Mesenchymal stem cell (in vitro differentiated cells and primary cell): Measurements from ENCODE around the gene TSPYL6.

Experiments used
- DNase-seq: peaks from one replicate; pipeline ENCODE4 v3.0.0-alpha.2; 2013
- H2AFZ ChIP-seq: one replicate; pipeline ENCODE4 v1.6.1; 2013; ENCODE audit warnings: low read depth, mild to moderate bottlenecking, control low read depth, inconsistent platforms, low read length, moderate library complexity
- H2AK5ac ChIP-seq: 2 replicates; pipeline ENCODE4 v1.6.1; 2013; ENCODE audit warnings: low read length, moderate library complexity, mild to moderate bottlenecking, inconsistent platforms; ENCODE audit not compliant: severe bottlenecking
- H2BK120ac ChIP-seq: one replicate; pipeline ENCODE4 v1.6.1; 2013; ENCODE audit warnings: low read depth, mild to moderate bottlenecking, inconsistent platforms, low read length, moderate library complexity
- H2BK12ac ChIP-seq, 2 experiments: one replicate each; pipeline ENCODE4 v1.6.1; 2013; ENCODE audit warnings: inconsistent platforms in 2 of 2, low read length in 2 of 2, mild to moderate bottlenecking in 2 of 2, moderate library complexity in 2 of 2, control low read depth in 1 of 2
- H2BK15ac ChIP-seq: one replicate; pipeline ENCODE4 v1.6.1; 2013; ENCODE audit warnings: mild to moderate bottlenecking, low read depth, inconsistent platforms; ENCODE audit not compliant: poor library complexity, severe bottlenecking
- H2BK5ac ChIP-seq: 2 replicates; pipeline ENCODE4 v1.6.1; 2013; ENCODE audit warnings: low read depth, mild to moderate bottlenecking, low read length, control low read depth, inconsistent platforms; ENCODE audit not compliant: poor library complexity, severe bottlenecking
- H3K14ac ChIP-seq, 2 experiments: one replicate each; pipeline ENCODE4 v1.6.1; 2013; ENCODE audit warnings: inconsistent platforms in 2 of 2, low read length in 2 of 2, control low read depth in 1 of 2, mild to moderate bottlenecking in 1 of 2, moderate library complexity in 1 of 2
- H3K18ac ChIP-seq, 2 experiments: one replicate each; pipeline ENCODE4 v1.6.1; 2013; ENCODE audit warnings: inconsistent platforms in 2 of 2, low read length in 2 of 2, control low read depth in 1 of 2, low read depth in 1 of 2, mild to moderate bottlenecking in 1 of 2
- H3K23ac ChIP-seq, 2 experiments: one replicate each; pipeline ENCODE4 v1.6.1; 2013; ENCODE audit warnings: inconsistent platforms in 2 of 2, low read length in 2 of 2, mild to moderate bottlenecking in 2 of 2, moderate library complexity in 2 of 2, control low read depth in 1 of 2
- H3K27ac ChIP-seq: 2 replicates; pipeline ENCODE4 v1.5.1; 2013; ENCODE audit warnings: mild to moderate bottlenecking, moderate library complexity, low read length, control low read depth, inconsistent platforms; ENCODE audit not compliant: poor library complexity, severe bottlenecking
- H3K27me3 ChIP-seq, 2 experiments: 2 replicates each; pipeline versions ENCODE4 v1.6.1 to v1.7.0; 2013; ENCODE audit warnings: low read length in 2 of 2, mild to moderate bottlenecking in 2 of 2, moderate library complexity in 2 of 2, control low read depth in 1 of 2, inconsistent platforms in 1 of 2; ENCODE audit not compliant: control insufficient read depth in 1 of 2, insufficient read depth in 1 of 2
- H3K36me3 ChIP-seq, 2 experiments: 2 replicates each; pipeline versions ENCODE4 v1.6.1 to v1.7.0; 2013; ENCODE audit warnings: low read length in 2 of 2, control low read depth in 1 of 2, inconsistent platforms in 1 of 2, low read depth in 1 of 2, mild to moderate bottlenecking in 1 of 2; ENCODE audit not compliant: insufficient read depth in 2 of 2, control insufficient read depth in 1 of 2
- H3K4ac ChIP-seq, 2 experiments: one replicate each; pipeline ENCODE4 v1.6.1; 2013; ENCODE audit warnings: inconsistent platforms in 2 of 2, low read length in 2 of 2, mild to moderate bottlenecking in 2 of 2, moderate library complexity in 2 of 2, control low read depth in 1 of 2, low read depth in 1 of 2
- H3K4me1 ChIP-seq: 2 replicates; pipeline ENCODE4 v1.6.1; 2013; ENCODE audit warnings: low read depth, low read length, control low read depth; ENCODE audit not compliant: control insufficient read depth, insufficient read depth
- H3K4me2 ChIP-seq: 2 replicates; pipeline ENCODE4 v1.6.1; 2013; ENCODE audit warnings: low read length, mild to moderate bottlenecking, inconsistent platforms; ENCODE audit not compliant: poor library complexity, severe bottlenecking
- H3K4me3 ChIP-seq, 2 experiments: 2 replicates each; pipeline versions ENCODE4 v1.5.1 to v1.7.0; 2013; ENCODE audit warnings: low read length in 2 of 2, mild to moderate bottlenecking in 2 of 2, control low read depth in 1 of 2, low read depth in 1 of 2; ENCODE audit not compliant: insufficient read depth in 1 of 2
- H3K79me1 ChIP-seq: replicated peaks from 2 replicates; pipeline ENCODE4 v1.6.1; 2013; ENCODE audit warnings: mild to moderate bottlenecking, control low read depth, low read length, inconsistent platforms; ENCODE audit not compliant: poor library complexity, severe bottlenecking
- H3K9ac ChIP-seq: 2 replicates; pipeline ENCODE4 v1.7.0; 2013; ENCODE audit warnings: mild to moderate bottlenecking, low read length, moderate library complexity
- H3K9me3 ChIP-seq: 2 replicates; pipeline ENCODE4 v1.7.0; 2013; ENCODE audit warnings: mild to moderate bottlenecking, low read length; ENCODE audit not compliant: control insufficient read depth
- H4K8ac ChIP-seq: one replicate; pipeline ENCODE4 v1.6.1; 2013; ENCODE audit warnings: inconsistent platforms, mild to moderate bottlenecking, low read length, moderate library complexity
- H4K91ac ChIP-seq: one replicate; pipeline ENCODE4 v1.6.1; 2013; ENCODE audit warnings: mild to moderate bottlenecking, low read length, inconsistent platforms
- WGBS: methylation state at CpG from one replicate; pipeline ENCODE4 v1.1.7; 2013; ENCODE audit warnings: mixed read lengths; 5-methylcytosine and 5-hydroxymethylcytosine counted together

TSPYL6 gene

GRCh38 chr2:54204476-54204875 is 51.6 kb downstream of the TSPYL6 start:
- Histone ChIP-seq H4K91ac (no peak overlapping the region), H3K18ac (no peak overlapping the region), H3K14ac (no peak overlapping the region), H3K4me3 (no peak overlapping the region), H3K4me1 (peaks cover 1% of the 10 kb centered on the region), H3K23ac (no peak overlapping the region), H2BK120ac (no peak overlapping the region), H3K9ac (no peak overlapping the region), H2AFZ (no peak overlapping the region), H3K27me3 (no peaks in the 10 kb centered on the region), H3K4me2 (no peak overlapping the region), H2BK15ac (no peak overlapping the region), H3K27ac (peak overlapping the region; percentile 45), H4K8ac (no peak overlapping the region), H2BK12ac (no peak overlapping the region), H3K9me3 (no peaks in the 10 kb centered on the region), H2AK5ac (no peak overlapping the region), H3K79me1 (no peaks in the 10 kb centered on the region), H3K4ac (no peak overlapping the region), H3K36me3 (no peaks in the 10 kb centered on the region), H2BK5ac (no peak overlapping the region)
- 54% methylated on average over 1 of the region's 2 CpGs for WGBS
- no peak for DNase-seq
